Measurements from ENCODE around the gene SUPT20HL2. TPM values are rescaled to one million over a fixed set of nuclear protein-coding genes. Genes with fewer than 3 reads are reported as not detected.

SUPT20HL2 gene
- polyA plus RNA-seq, 3 donors, result 0.04 to 0.11 (median 0.06) TPM

DNA sequence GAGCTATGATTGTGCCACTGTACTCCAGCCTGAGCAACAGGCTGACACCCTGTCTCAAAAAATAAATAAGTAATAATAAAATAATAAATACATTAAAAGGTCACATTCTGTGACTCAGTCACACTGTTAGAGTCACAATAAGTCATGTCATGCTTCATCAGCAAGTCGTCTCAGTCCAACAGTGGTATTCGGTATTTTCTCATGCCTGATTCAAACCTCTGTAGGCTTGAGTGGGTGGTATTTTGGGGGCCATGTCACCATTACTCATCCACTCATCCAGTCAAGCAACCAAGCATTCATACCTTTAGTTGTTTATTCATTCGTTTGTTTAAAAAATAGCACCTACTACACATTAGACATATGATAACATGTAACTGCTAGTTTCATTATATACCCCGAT, 46.9 kb downstream of the SUPT20HL2 start:
- DNase-seq (ENCODE audit: extremely low read depth in 1 of 11, low read depth in 9 of 11, low spot score in 4 of 11), result no peak

DNA sequence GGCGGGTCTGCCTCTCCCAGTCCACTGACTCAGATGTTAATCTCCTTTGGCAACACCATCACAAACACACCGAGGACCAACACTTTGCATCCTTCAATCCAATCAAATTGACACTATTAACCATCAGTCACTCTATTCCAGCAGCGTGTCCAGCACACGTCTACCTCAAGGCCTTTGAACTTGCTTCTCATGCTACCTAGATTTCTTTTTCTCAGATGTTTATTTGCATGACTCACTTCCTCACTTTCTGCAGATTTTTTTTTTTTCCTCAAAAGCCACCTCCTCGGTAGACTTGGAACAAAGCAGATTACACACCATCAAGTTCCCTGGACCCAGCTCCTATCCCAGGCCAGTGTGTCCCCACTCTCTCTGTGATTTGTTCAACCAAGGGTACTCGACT, 49.5 kb downstream of the SUPT20HL2 start:
- DNase-seq (ENCODE audit: extremely low read depth in 1 of 11, low read depth in 9 of 11, low spot score in 4 of 11), result no peak

GRCh38 chrX:24262309-24262708, 51.6 kb downstream of the SUPT20HL2 start:
- DNase-seq (ENCODE audit: extremely low read depth in 1 of 11, low read depth in 9 of 11, low spot score in 4 of 11), result no peak

Other genes with a start within 250 kb of the SUPT20HL2 start
- gene ZFX, start 164.3 kb downstream of the SUPT20HL2 start, polyA plus RNA-seq (ENCODE audit: insufficient read length in 3 of 3), result 10 to 100 TPM; 29.5 to 45.8 (median 30.8) TPM
- gene SUPT20HL1, start 46.6 kb upstream of the SUPT20HL2 start, polyA plus RNA-seq (ENCODE audit: insufficient read length in 3 of 3), result not detected
- 10 to 100 TPM in 2 of 3 donors, 1 to 10 TPM in 1; 9.7 to 12.7 (median 10.9) TPM for gene PDK3, start 151.2 kb upstream of the SUPT20HL2 start, polyA plus RNA-seq (ENCODE audit: insufficient read length in 3 of 3)

All from renal cortex interstitium (tissue), 11 donors.